K562 (cell line): ENCODE data around the gene SLC35D3. TPM values are rescaled to one million over a fixed set of nuclear protein-coding genes. Genes with fewer than 3 reads are reported as not detected.

Experiments used
- ATAC-seq: fragments of 200-7000 bp; cut with Tn5 transposase; 3 replicates; pipeline ENCODE4 v1.9.1; 2020; ENCODE audit warnings: moderate library complexity
- BruUV-seq: library from RNA; stranded (reverse); fragments of 400-500 nt; replicated peaks from 2 replicates; lab custom pipeline; 2021; lab: Mats Ljungman, UMichigan
- CTCF ChIA-PET: fragments of 300-600 bp; formaldehyde crosslinking; extraction: SDS; loops from one replicate; lab custom pipeline; 2021; ENCODE audit warnings: low intra/inter-chr PET ratio; lab: Yijun Ruan, JAX
- POLR2A ChIA-PET: fragments of 300-600, 350-650 bp; sonication (Branson Sonifier 250); formaldehyde crosslinking; extraction: SDS; loops from one replicate; lab custom pipeline; 2021; ENCODE audit warnings: antibody characterized with exemption, inconsistent platforms; lab: Yijun Ruan, JAX
- DNase-seq, 4 experiments: peaks; one replicate each; pipeline versions ENCODE4 v3.0.0 to v3.0.0-alpha.2; 2011 to 2018; ENCODE audit warnings: low spot score in 3 of 4, mixed read lengths in 3 of 4; ENCODE audit errors: extremely low read depth in 1 of 4
- FAIRE-seq: peaks from 2 replicates; lab custom pipeline; 2011; peaks lifted over from hg19 to GRCh38; lab: Jason Lieb, UNC
- H2AFZ ChIP-seq: 2 replicates; pipeline ENCODE4 v1.6.0; 2011; ENCODE audit warnings: low read depth, low read length, control low read depth, inconsistent platforms
- H3K27ac ChIP-seq: fragments of 200-600 bp; 3 replicates; pipeline ENCODE4 v1.8.0; 2011; ENCODE audit warnings: low read depth, mild to moderate bottlenecking, control low read depth, inconsistent platforms, low read length, moderate library complexity, mixed read lengths; ENCODE audit errors: extremely low read depth
- H3K27me3 ChIP-seq, 2 experiments: fragments of 300-600 bp in 1 of 2; 2 replicates in 1 of 2; 3 replicates in 1 of 2; pipeline versions ENCODE4 v1.6.0 to v1.8.0; 2011; ENCODE audit warnings: inconsistent platforms in 2 of 2, low read length in 2 of 2, mild to moderate bottlenecking in 1 of 2, mixed read lengths in 1 of 2, moderate library complexity in 1 of 2; ENCODE audit not compliant: control insufficient read depth in 2 of 2, insufficient read depth in 2 of 2
- H3K36me3 ChIP-seq: fragments of 300-600 bp; 3 replicates; pipeline ENCODE4 v1.8.0; 2011; ENCODE audit warnings: mild to moderate bottlenecking, low read length, inconsistent platforms; ENCODE audit not compliant: control insufficient read depth, insufficient read depth
- H3K4me1 ChIP-seq, 2 experiments: fragments of 200-600 bp in 1 of 2; replicated peaks in 1 of 2; 2 replicates in 1 of 2; 3 replicates in 1 of 2; pipeline versions ENCODE4 v1.5.1 to v1.8.0; 2011; ENCODE audit warnings: inconsistent platforms in 2 of 2, low read length in 2 of 2, mild to moderate bottlenecking in 1 of 2, mixed read lengths in 1 of 2, moderate library complexity in 1 of 2; ENCODE audit not compliant: control insufficient read depth in 2 of 2, insufficient read depth in 2 of 2
- H3K4me2 ChIP-seq: 2 replicates; pipeline ENCODE4 v1.6.1; 2011; ENCODE audit warnings: low read length, control low read depth, inconsistent platforms, mixed read lengths; ENCODE audit not compliant: insufficient read depth
- H3K4me3 ChIP-seq: fragments of 200-600 bp; sonication (generic), shearing (Covaris generic); 2 replicates; pipeline ENCODE4 v1.5.1; 2016; ENCODE audit warnings: control low read depth, inconsistent platforms
- H3K79me2 ChIP-seq: fragments of 200-600 bp; 3 replicates; pipeline ENCODE4 v1.8.0; 2011; ENCODE audit warnings: low read length, inconsistent platforms; ENCODE audit not compliant: control insufficient read depth, insufficient read depth
- H3K9ac ChIP-seq, 2 experiments: 2 replicates each; pipeline versions ENCODE4 v1.6.0 to v1.6.1; 2011; ENCODE audit warnings: low read depth in 2 of 2, low read length in 2 of 2, control low read depth in 1 of 2, inconsistent platforms in 1 of 2, mild to moderate bottlenecking in 1 of 2, mixed read lengths in 1 of 2; ENCODE audit not compliant: insufficient read depth in 1 of 2
- H3K9me1 ChIP-seq: one replicate; pipeline ENCODE4 v1.6.0; 2011; ENCODE audit warnings: inconsistent platforms, mild to moderate bottlenecking, low read length, moderate library complexity; ENCODE audit not compliant: control insufficient read depth, insufficient read depth
- H3K9me3 ChIP-seq: replicated peaks from 2 replicates; pipeline ENCODE4 v1.5.1; 2011; ENCODE audit warnings: low read depth, low read length, inconsistent platforms; ENCODE audit not compliant: control insufficient read depth, insufficient read depth
- H4K20me1 ChIP-seq: replicated peaks from 2 replicates; pipeline ENCODE4 v1.6.1; 2011; ENCODE audit warnings: low read length, inconsistent platforms, mixed read lengths; ENCODE audit not compliant: control insufficient read depth, insufficient read depth
- CBFA2T2 ChIP-seq: fragments of 450-650 bp; conservative IDR thresholded peaks from 2 replicates; pipeline ENCODE4 v1.6.1; 2017; ENCODE audit warnings: mild to moderate bottlenecking
- ETV1 ChIP-seq: fragments of 450-650 bp; conservative IDR thresholded peaks from 2 replicates; pipeline ENCODE4 v1.6.1; 2016; ENCODE audit warnings: missing genetic modification characterization, control low read depth, low read depth, missing compliant biosample characterization
- EWSR1 ChIP-seq: fragments of 450-650 bp; IDR thresholded peaks from 2 replicates; pipeline ENCODE4 v1.6.1; 2018; ENCODE audit warnings: borderline replicate concordance, mild to moderate bottlenecking, low read depth, moderate library complexity; ENCODE audit not compliant: partially characterized antibody
- GABPA ChIP-seq: fragments of 200-800 bp; sonication (Bioruptor generic); conservative IDR thresholded peaks from 2 replicates; pipeline ENCODE4 v1.6.1; 2016; ENCODE audit warnings: low read depth, missing genetic modification characterization, missing compliant biosample characterization
- NR2C2 ChIP-seq, 2 experiments: fragments of 200-800 bp in 1 of 2; sonication (Bioruptor generic) in 1 of 2; sonication (generic) in 1 of 2; formaldehyde crosslinking in 1 of 2; IDR thresholded peaks; 2 replicates each; pipeline versions ENCODE4 v1.6.1 to v1.8.0; 2016 to 2022; ENCODE audit warnings: mild to moderate bottlenecking in 1 of 2, missing compliant biosample characterization in 1 of 2, missing genetic modification characterization in 1 of 2, missing genetic modification reagents in 1 of 2
- ZNF239 ChIP-seq: fragments of 250-450 bp; sonication (Bioruptor Pico); IDR thresholded peaks from 2 replicates; pipeline ENCODE4 v1.4.0; 2020; ENCODE audit warnings: mild to moderate bottlenecking
- WGBS: fragments of 100-300 bp; shearing (Covaris generic); methylation state at CpG from one replicate; pipeline ENCODE4 v1.1.6; 2016; ENCODE audit warnings: low coverage, mixed read lengths; ENCODE audit not compliant: insufficient coverage; ENCODE audit errors: missing lambda C conversion rate; 5-methylcytosine and 5-hydroxymethylcytosine counted together
- in situ Hi-C: fragments of 300-500 bp; cut with MboI; formaldehyde crosslinking; loops from 4 replicates; pipeline ENCODE4 v1.15.0; 2018; ENCODE audit warnings: inconsistent platforms, mixed read lengths
- intact Hi-C: fragments of 100-400 bp; cut with micrococcal nuclease; formaldehyde crosslinking; loops from 2 replicates; pipeline ENCODE4 v1.14.2; 2022
- polyA plus RNA-seq, 8 experiments: library from polyadenylated mRNA; depleted of rRNA in 4 of 8; stranded (reverse) in 5 of 8; unstranded in 3 of 8; fragments of >200 nt; fragmentation: Nextera tagmentation in 2 of 8; fragmentation: Illumina TruSeq in 1 of 8; extraction: Ambion mirVana in 2 of 8; extraction: Trizol in 1 of 8; gene quantifications; 2 replicates each; pipeline versions ENCODE4 v1.2.1 to v1.2.3, GENCODE V29; 2011 to 2014; ENCODE audit warnings: inconsistent platforms in 1 of 8, missing spikeins in 1 of 8
- total RNA-seq, 7 experiments: library from RNA; depleted of rRNA in 6 of 7; stranded (reverse); fragments of >200 nt in 6 of 7; fragmentation: Illumina TruSeq in 2 of 7; extraction: Trizol in 2 of 7; gene quantifications; 2 replicates each; pipeline versions ENCODE4 v1.2.1 to v1.2.3, GENCODE V29; 2011 to 2021; ENCODE audit warnings: low replicate concordance in 1 of 7
- TF ChIP-seq, protein P1 (sequence below), 2 experiments: fragments of 250-450 bp in 1 of 2; fragments of 450-650 bp in 1 of 2; sonication (Bioruptor Pico) in 1 of 2; IDR thresholded peaks; 2 replicates each; pipeline versions ENCODE4 v1.6.1 to v1.8.0; 2016 to 2021; ENCODE audit warnings: mild to moderate bottlenecking in 2 of 2, moderate library complexity in 2 of 2, missing compliant biosample characterization in 1 of 2, missing genetic modification characterization in 1 of 2
- TF ChIP-seq, protein P2 (sequence below), 2 experiments: fragments of 450-650 bp in 1 of 2; sonication (generic) in 1 of 2; formaldehyde crosslinking in 1 of 2; IDR thresholded peaks; 2 replicates each; pipeline versions ENCODE4 v1.7.1 to v1.9.0; 2016 to 2022; ENCODE audit warnings: inconsistent platforms in 1 of 2, mild to moderate bottlenecking in 1 of 2, missing genetic modification reagents in 1 of 2

The SLC35D3 gene
- total and polyA plus RNA-seq, 9 of the 15 experiments (the other 6 are each of a cell fraction or from before 2014, with no cell fraction given) = not detected

DNA sequence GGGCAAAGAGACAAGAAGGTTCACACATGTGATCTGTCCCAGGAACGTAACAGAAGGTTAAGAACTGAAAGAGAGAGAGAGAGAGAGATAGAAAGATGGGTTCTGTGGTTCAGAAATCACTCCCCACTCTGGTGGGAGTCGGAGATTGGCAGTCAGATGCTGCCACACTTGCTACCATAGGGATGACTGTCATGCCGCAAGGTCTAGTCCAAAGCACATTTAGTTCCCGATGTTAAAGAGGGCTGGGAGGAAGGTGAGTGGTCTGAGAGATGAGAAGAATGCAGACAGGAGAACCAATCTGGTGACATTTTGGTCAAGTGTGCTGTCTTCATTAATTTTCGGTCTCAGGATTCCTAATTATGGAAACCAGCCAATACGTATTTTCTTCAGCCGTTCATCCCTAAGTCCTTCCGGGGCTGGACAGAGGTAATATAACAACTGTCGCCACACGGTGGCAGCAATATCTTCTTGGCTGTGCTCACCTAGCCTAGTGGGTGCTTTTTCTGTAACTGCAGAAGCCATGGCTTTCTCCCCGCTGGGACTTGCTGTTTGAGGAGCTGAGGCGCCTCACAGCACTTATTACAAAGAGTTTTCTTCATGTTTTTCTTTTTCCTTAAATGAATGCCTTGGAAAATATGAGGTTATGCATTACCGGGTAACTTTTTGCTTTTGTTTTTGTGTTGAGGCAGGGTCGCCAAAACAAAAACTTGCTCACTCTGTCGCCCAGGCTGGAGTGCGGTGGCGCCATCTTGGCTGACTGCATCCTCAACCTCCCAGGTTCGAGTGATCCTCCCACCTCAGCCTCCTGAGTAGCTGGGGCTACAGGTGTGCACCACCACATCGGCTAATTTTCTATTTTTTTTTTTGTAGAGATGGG is 46.0 kb downstream of the SLC35D3 start:
- ChIA-PET POLR2A (interaction anchor here (0.7 kb wide), 1 partner anchor 301 kb away, joined by 3 read pairs; no protein-coding TSS in a partner anchor), CTCF (interaction anchor here (0.8 to 1.6 kb wide), 3 partner anchors 324 to 1140 kb away, joined by 3 to 4 read pairs (median 4); no protein-coding TSS in a partner anchor)
- peaks cover 5 to 21% of the 10 kb centered on the region in 2 experiments; a peak in 4 of 5 replicates for H3K27me3 ChIP-seq
- DNase-seq (peak; percentile 83 to 86 (median 84)), FAIRE-seq (peak; percentile 98), ATAC-seq (peak; percentile 99)
- no peaks in the 10 kb centered on the region for H3K36me3 ChIP-seq
- BruUV-seq = no TSS peak
- H3K27ac ChIP-seq = no peak overlapping the region
- in situ Hi-C loops = no loop called here
- peak overlapping the region; percentile 53 for H3K4me2 ChIP-seq
- H3K4me3 ChIP-seq = no peak overlapping the region
- H3K9me3 ChIP-seq = no peaks in the 10 kb centered on the region
- no peak overlapping the region for H3K9ac ChIP-seq
- H3K79me2 ChIP-seq = no peaks in the 10 kb centered on the region
- no peaks in the 10 kb centered on the region; a peak in 2 of 5 replicates for H3K4me1 ChIP-seq
- intact Hi-C loops = loop anchor here (1.0 to 5.0 kb wide), 2 partner anchors 344 to 673 kb away; no protein-coding TSS in a partner anchor
- 13% methylated on average over 19 of the region's 19 CpGs for WGBS
- H4K20me1 ChIP-seq = no peaks in the 10 kb centered on the region
- no peaks in the 10 kb centered on the region for H3K9me1 ChIP-seq
- peak overlapping the region; percentile 37 for H2AFZ ChIP-seq
- TF ChIP-seq ZNF239 (CRISPR knock-in tag) = no peak
- peak; percentile 33 for TF ChIP-seq ETV1
- TF ChIP-seq, protein P1, sequence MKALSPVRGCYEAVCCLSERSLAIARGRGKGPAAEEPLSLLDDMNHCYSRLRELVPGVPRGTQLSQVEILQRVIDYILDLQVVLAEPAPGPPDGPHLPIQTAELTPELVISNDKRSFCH (CRISPR knock-in tag; IDR thresholded peaks at IDR 0.05) = no peak
- TF ChIP-seq, protein P1 (tag; IDR thresholded peaks at IDR 0.05) = 0 out of 2 replicates have a peak, but pooled peaks have one; percentile 14
- TF ChIP-seq EWSR1 = no peak
- TF ChIP-seq GABPA (tag) = 0 out of 2 replicates have a peak, but pooled peaks have one; percentile 29
- TF ChIP-seq NR2C2 (CRISPR knock-in tag; IDR thresholded peaks at IDR 0.05) = no peak
- TF ChIP-seq NR2C2 (tag; IDR thresholded peaks at IDR 0.05) = peak; percentile 50; the same call in 1 of the 2 replicates
- TF ChIP-seq, protein P2, sequence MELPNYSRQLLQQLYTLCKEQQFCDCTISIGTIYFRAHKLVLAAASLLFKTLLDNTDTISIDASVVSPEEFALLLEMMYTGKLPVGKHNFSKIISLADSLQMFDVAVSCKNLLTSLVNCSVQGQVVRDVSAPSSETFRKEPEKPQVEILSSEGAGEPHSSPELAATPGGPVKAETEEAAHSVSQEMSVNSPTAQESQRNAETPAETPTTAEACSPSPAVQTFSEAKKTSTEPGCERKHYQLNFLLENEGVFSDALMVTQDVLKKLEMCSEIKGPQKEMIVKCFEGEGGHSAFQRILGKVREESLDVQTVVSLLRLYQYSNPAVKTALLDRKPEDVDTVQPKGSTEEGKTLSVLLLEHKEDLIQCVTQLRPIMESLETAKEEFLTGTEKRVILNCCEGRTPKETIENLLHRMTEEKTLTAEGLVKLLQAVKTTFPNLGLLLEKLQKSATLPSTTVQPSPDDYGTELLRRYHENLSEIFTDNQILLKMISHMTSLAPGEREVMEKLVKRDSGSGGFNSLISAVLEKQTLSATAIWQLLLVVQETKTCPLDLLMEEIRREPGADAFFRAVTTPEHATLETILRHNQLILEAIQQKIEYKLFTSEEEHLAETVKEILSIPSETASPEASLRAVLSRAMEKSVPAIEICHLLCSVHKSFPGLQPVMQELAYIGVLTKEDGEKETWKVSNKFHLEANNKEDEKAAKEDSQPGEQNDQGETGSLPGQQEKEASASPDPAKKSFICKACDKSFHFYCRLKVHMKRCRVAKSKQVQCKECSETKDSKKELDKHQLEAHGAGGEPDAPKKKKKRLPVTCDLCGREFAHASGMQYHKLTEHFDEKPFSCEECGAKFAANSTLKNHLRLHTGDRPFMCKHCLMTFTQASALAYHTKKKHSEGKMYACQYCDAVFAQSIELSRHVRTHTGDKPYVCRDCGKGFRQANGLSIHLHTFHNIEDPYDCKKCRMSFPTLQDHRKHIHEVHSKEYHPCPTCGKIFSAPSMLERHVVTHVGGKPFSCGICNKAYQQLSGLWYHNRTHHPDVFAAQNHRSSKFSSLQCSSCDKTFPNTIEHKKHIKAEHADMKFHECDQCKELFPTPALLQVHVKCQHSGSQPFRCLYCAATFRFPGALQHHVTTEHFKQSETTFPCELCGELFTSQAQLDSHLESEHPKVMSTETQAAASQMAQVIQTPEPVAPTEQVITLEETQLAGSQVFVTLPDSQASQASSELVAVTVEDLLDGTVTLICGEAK (IDR thresholded peaks at IDR 0.05) = no peak
- TF ChIP-seq, protein P2 (CRISPR knock-in tag; IDR thresholded peaks at IDR 0.05) = peak; percentile 60; the same call in 1 of the 2 replicates
- 0 out of 2 replicates have a peak, but pooled peaks have one; percentile 4 for TF ChIP-seq CBFA2T2
